HCT116 (cell line): ENCODE measurements around the gene SUCLG2. TPM values are rescaled to one million over a fixed set of nuclear protein-coding genes. Genes with fewer than 3 reads are reported as not detected.

ENCODE experiments used
- ATAC-seq: fragments of 200-7000 bp; cut with Tn5 transposase; 2 replicates; pipeline ENCODE4 v1.9.1; 2020; ENCODE audit warnings: mild to moderate bottlenecking, moderate library complexity
- BruUV-seq: library from RNA; stranded (reverse); fragments of 400-500 nt; replicated peaks from 2 replicates; lab custom pipeline; 2021; lab: Mats Ljungman, UMichigan
- CTCF ChIA-PET: fragments of 300-600 bp; sonication (Branson Sonifier 250); formaldehyde crosslinking; loops from one replicate; lab custom pipeline; 2021; ENCODE audit warnings: antibody characterized with exemption; lab: Charles Lee
- POLR2A ChIA-PET: fragments of 300-600, 350-600 bp; sonication (Branson Sonifier 250); formaldehyde crosslinking; loops from one replicate; lab custom pipeline; 2021; ENCODE audit warnings: antibody characterized with exemption; lab: Charles Lee
- RAD21 ChIA-PET, 2 experiments: fragments of 300-600 bp; sonication (Branson Sonifier 250); formaldehyde crosslinking; loops; one replicate each; lab custom pipeline; 2023; ENCODE audit warnings: low total read pairs in 2 of 2; ENCODE audit not compliant: uncharacterized antibody in 2 of 2, unreplicated experiment in 2 of 2, low non-redundant PET in 1 of 2; lab: Charles Lee
- DNase-seq: peaks from one replicate; pipeline ENCODE4 v3.0.0-alpha.2; 2010; ENCODE audit warnings: low read depth, low spot score
- H2AFZ ChIP-seq: fragments of 200-600 bp; shearing (Covaris generic), sonication (generic); 2 replicates; pipeline ENCODE4 v1.6.1; 2017; ENCODE audit warnings: low read depth, mixed run types, mixed read lengths, antibody characterized with exemption, low read length; ENCODE audit not compliant: poor library complexity, severe bottlenecking
- H3K27ac ChIP-seq: 2 replicates; pipeline ENCODE4 v1.5.1; 2012; ENCODE audit warnings: low read depth, low read length
- H3K27me3 ChIP-seq: fragments of 200-600 bp; sonication (generic); 2 replicates; pipeline ENCODE4 v1.6.1; 2016; ENCODE audit warnings: mixed run types, low read length, mixed read lengths; ENCODE audit not compliant: insufficient read depth
- H3K36me3 ChIP-seq, 2 experiments: fragments of 200-500 bp in 1 of 2; fragments of 200-600 bp in 1 of 2; sonication (Bioruptor generic) in 1 of 2; sonication (generic) in 1 of 2; 2 replicates each; pipeline versions ENCODE4 v1.5.1 to v1.6.1; 2014 to 2016; ENCODE audit warnings: low read length in 2 of 2, inconsistent platforms in 1 of 2, mixed read lengths in 1 of 2, mixed run types in 1 of 2; ENCODE audit not compliant: insufficient read depth in 2 of 2, control insufficient read depth in 1 of 2
- H3K4me1 ChIP-seq, 2 experiments: fragments of 200-600 bp in 1 of 2; sonication (generic) in 1 of 2; 2 replicates each; pipeline versions ENCODE4 v1.5.1 to v1.6.1; 2012 to 2017; ENCODE audit warnings: low read length in 2 of 2, inconsistent platforms in 1 of 2, mild to moderate bottlenecking in 1 of 2, mixed read lengths in 1 of 2, mixed run types in 1 of 2, moderate library complexity in 1 of 2; ENCODE audit not compliant: insufficient read depth in 2 of 2, control insufficient read depth in 1 of 2
- H3K4me2 ChIP-seq: fragments of 200-600 bp; sonication (generic); 2 replicates; pipeline ENCODE4 v1.6.1; 2017; ENCODE audit warnings: mixed run types, low read length, mixed read lengths
- H3K4me3 ChIP-seq, 2 experiments: fragments of 200-600 bp in 1 of 2; sonication (generic) in 1 of 2; replicated peaks in 1 of 2; 2 replicates each; pipeline ENCODE4 v1.5.1; 2011 to 2016; ENCODE audit warnings: low read length in 2 of 2, control low read depth in 1 of 2, low read depth in 1 of 2, mild to moderate bottlenecking in 1 of 2, mixed read lengths in 1 of 2, mixed run types in 1 of 2
- H3K79me2 ChIP-seq: fragments of 200-600 bp; sonication (generic); 2 replicates; pipeline ENCODE4 v1.6.1; 2017; ENCODE audit warnings: mild to moderate bottlenecking, mixed run types, low read length, moderate library complexity, mixed read lengths; ENCODE audit not compliant: insufficient read depth
- H3K9ac ChIP-seq: fragments of 200-600 bp; sonication (generic); 2 replicates; pipeline ENCODE4 v1.6.1; 2016; ENCODE audit warnings: low read length, mixed read lengths
- H3K9me2 ChIP-seq: fragments of 200-600 bp; sonication (generic), shearing (Covaris generic); 2 replicates; pipeline ENCODE4 v1.6.1; 2017; ENCODE audit warnings: mixed run types, mild to moderate bottlenecking, moderate library complexity; ENCODE audit not compliant: insufficient read depth
- H3K9me3 ChIP-seq, 2 experiments: fragments of 200-500 bp in 1 of 2; fragments of 200-600 bp in 1 of 2; sonication (Bioruptor generic) in 1 of 2; sonication (generic) in 1 of 2; 2 replicates each; pipeline ENCODE4 v1.6.1; 2014 to 2017; ENCODE audit warnings: low read length in 2 of 2, mixed read lengths in 2 of 2, inconsistent platforms in 1 of 2, low read depth in 1 of 2, mild to moderate bottlenecking in 1 of 2, mixed run types in 1 of 2, moderate library complexity in 1 of 2; ENCODE audit not compliant: control insufficient read depth in 1 of 2, insufficient read depth in 1 of 2
- H4K20me1 ChIP-seq: fragments of 200-600 bp; sonication (generic), shearing (Covaris generic); 2 replicates; pipeline ENCODE4 v1.6.1; 2017; ENCODE audit warnings: mixed run types, mild to moderate bottlenecking, moderate library complexity; ENCODE audit not compliant: insufficient read depth
- ATF3 ChIP-seq: IDR thresholded peaks from 2 replicates; pipeline ENCODE4 v1.6.1; 2012
- CEBPB ChIP-seq: IDR thresholded peaks from 2 replicates; pipeline ENCODE4 v1.6.1; 2012; ENCODE audit warnings: low read depth
- EZH2phosphoT487 ChIP-seq: fragments of 200-600 bp; IDR thresholded peaks from 2 replicates; pipeline ENCODE4 v1.6.1; 2018; ENCODE audit warnings: antibody characterized with exemption, borderline replicate concordance
- POLR2A ChIP-seq: IDR thresholded peaks from 2 replicates; pipeline ENCODE4 v1.7.0; 2011; ENCODE audit warnings: borderline replicate concordance; ENCODE audit not compliant: insufficient read depth, insufficient read length; ENCODE audit errors: extremely low read depth
- REST ChIP-seq: IDR thresholded peaks from 2 replicates; pipeline ENCODE4 v1.6.1; 2012; ENCODE audit warnings: low read depth
- SIN3A ChIP-seq: IDR thresholded peaks from 2 replicates; pipeline ENCODE4 v1.6.1; 2012; ENCODE audit warnings: low read depth
- YY1 ChIP-seq: IDR thresholded peaks from 2 replicates; pipeline ENCODE4 v1.6.1; 2011; ENCODE audit warnings: low read length, low read depth, moderate library complexity, mild to moderate bottlenecking; ENCODE audit not compliant: insufficient replicate concordance; ENCODE audit errors: extremely low read depth
- ZBTB33 ChIP-seq: IDR thresholded peaks from 2 replicates; pipeline ENCODE4 v1.6.1; 2011; ENCODE audit warnings: mild to moderate bottlenecking, low read length, moderate library complexity; ENCODE audit not compliant: insufficient replicate concordance; ENCODE audit errors: extremely low read depth
- ZNF274 ChIP-seq: fragments of 200-500 bp; sonication (Bioruptor generic); IDR thresholded peaks from 2 replicates; pipeline ENCODE4 v1.6.1; 2014; ENCODE audit warnings: mild to moderate bottlenecking, low read depth, low read length, inconsistent platforms
- intact Hi-C: fragments of 100-400 bp; cut with micrococcal nuclease; formaldehyde crosslinking; loops from 2 replicates; pipeline ENCODE4 v1.10.0; 2022
- total RNA-seq: library from RNA; stranded (reverse); gene quantifications from one replicate; pipeline ENCODE4 v1.2.1, GENCODE V29; 2021; ENCODE audit not compliant: unreplicated experiment

SUCLG2 gene
- total RNA-seq, 1 experiment from 2014 or later = 49.2 TPM

- Histone ChIP-seq H3K9me2 (no peaks in the 10 kb centered on the region), H3K4me2 (no peak overlapping the region), H3K9ac (no peak overlapping the region), H3K4me3 (no peak overlapping the region), H3K4me1 (no peaks in the 10 kb centered on the region), H2AFZ (no peak overlapping the region), H3K27ac (no peak overlapping the region), H4K20me1 (no peaks in the 10 kb centered on the region), H3K27me3 (no peaks in the 10 kb centered on the region), H3K79me2 (0 out of 2 replicates have a peak, but pooled peaks cover 3% of the 10 kb centered on the region), H3K9me3 (no peaks in the 10 kb centered on the region), H3K36me3 (no peaks in the 10 kb centered on the region)
- no TSS peak for BruUV-seq
- ATAC-seq (no peak), DNase-seq (no peak)
- ChIA-PET RAD21 (no interaction called here), CTCF (no interaction called here), POLR2A (no interaction called here)
- intact Hi-C loops = no loop called here
- TF ChIP-seq REST = no peak
- TF ChIP-seq POLR2A = no peak
Measured at GRCh38 chr3:67564008-67564407, 90.4 kb downstream of the SUCLG2 start.

- RAD21 ChIA-PET = no interaction called here
- CTCF ChIA-PET = no interaction called here
- ATAC-seq (no peak), DNase-seq (no peak)
- H2AFZ ChIP-seq = no peak overlapping the region
- no peak overlapping the region for H3K4me3 ChIP-seq
- POLR2A ChIA-PET = no interaction called here
- no TSS peak for BruUV-seq
- H3K79me2 ChIP-seq = no peaks in the 10 kb centered on the region
- H3K9me3 ChIP-seq = no peaks in the 10 kb centered on the region
- H3K36me3 ChIP-seq = no peaks in the 10 kb centered on the region
- no peak overlapping the region for H3K4me2 ChIP-seq
- H4K20me1 ChIP-seq = no peaks in the 10 kb centered on the region
- TF ChIP-seq ZBTB33 = no peak
- no peak for TF ChIP-seq ATF3
- TF ChIP-seq CEBPB = no peak
- no peak for TF ChIP-seq SIN3A
- no peak for TF ChIP-seq EZH2phosphoT487
- no peak for TF ChIP-seq YY1
- no peak for TF ChIP-seq ZNF274
- intact Hi-C loops = no loop called here
- H3K9ac ChIP-seq = no peak overlapping the region
- no peaks in the 10 kb centered on the region for H3K27me3 ChIP-seq
- no peaks in the 10 kb centered on the region for H3K4me1 ChIP-seq
- H3K27ac ChIP-seq = no peak overlapping the region
- no peaks in the 10 kb centered on the region for H3K9me2 ChIP-seq
Measured at GRCh38 chr3:67561667-67562394, 92.6 kb downstream of the SUCLG2 start.
